ENCODE data around the gene GHRL. TPM values are rescaled to one million over a fixed set of nuclear protein-coding genes. Genes with fewer than 3 reads are reported as not detected.

The GHRL gene
- total RNA-seq, 1 experiment from 2014 or later: not detected

GRCh38 chr3:10319804-10320203, 27.1 kb upstream of the GHRL start:
- Histone ChIP-seq H3K79me2 (ENCODE audit: insufficient read depth, low read length) (peaks cover 40% of the 10 kb centered on the region), H3K36me3 (ENCODE audit: control insufficient read depth in 1 of 2, insufficient read depth in 2 of 2, low read length in 2 of 2) (peaks cover 28 to 37% of the 10 kb centered on the region in 2 experiments; a peak in 3 of 4 replicates), H3K9me3 (ENCODE audit: control insufficient read depth in 1 of 2, insufficient read depth in 1 of 2, low read depth in 1 of 2, low read length in 2 of 2) (no peaks in the 10 kb centered on the region), H3K4me2 (ENCODE audit: low read length) (peak overlapping the region; percentile 99), H2AFZ (ENCODE audit: low read depth, low read length, poor library complexity, severe bottlenecking) (no peak overlapping the region), H3K4me3 (replicated peaks in 1 of 2; ENCODE audit: low read depth in 1 of 2, low read length in 2 of 2) (peak overlapping the region; percentile 85 to 90), H3K9ac (ENCODE audit: low read length) (peak overlapping the region; percentile 85), H3K4me1 (ENCODE audit: control insufficient read depth in 1 of 2, insufficient read depth in 2 of 2, low read length in 2 of 2) (peaks cover 0 to 19% of the 10 kb centered on the region in 2 experiments; a peak in 2 of 4 replicates), H3K27me3 (ENCODE audit: insufficient read depth, low read length) (no peaks in the 10 kb centered on the region), H3K27ac (ENCODE audit: low read depth, low read length) (no peak overlapping the region), H3K9me2 (ENCODE audit: insufficient read depth) (no peaks in the 10 kb centered on the region), H4K20me1 (ENCODE audit: insufficient read depth) (0 out of 2 replicates have a peak, but pooled peaks cover 4% of the 10 kb centered on the region)
- BruUV-seq (replicated peaks): no TSS peak
- ChIA-PET POLR2A (no interaction called here), CTCF (no interaction called here), RAD21 (ENCODE audit: low non-redundant PET in 1 of 2, low total read pairs in 2 of 2, uncharacterized antibody in 2 of 2, unreplicated experiment in 2 of 2) (no interaction called here)
- intact Hi-C loops (cut with micrococcal nuclease): no loop called here
- ATAC-seq (no peak), DNase-seq (ENCODE audit: low read depth, low spot score) (no peak)
- TF ChIP-seq SRF (IDR thresholded peaks at IDR 0.05; ENCODE audit: low read depth) (no peak), EGR1 (IDR thresholded peaks at IDR 0.05; ENCODE audit: low read depth) (no peak), RAD21 (IDR thresholded peaks at IDR 0.05; ENCODE audit: low read depth) (no peak), SP1 (IDR thresholded peaks at IDR 0.05; ENCODE audit: low read depth) (no peak), EZH2 (IDR thresholded peaks at IDR 0.05) (no peak), POLR2A (IDR thresholded peaks at IDR 0.05; ENCODE audit: borderline replicate concordance, extremely low read depth, insufficient read depth, insufficient read length) (no peak)

GRCh38 chr3:10319251-10319650, 26.5 kb upstream of the GHRL start:
- H3K36me3 ChIP-seq (ENCODE audit: control insufficient read depth in 1 of 2, insufficient read depth in 2 of 2, low read length in 2 of 2): peaks cover 33 to 42% of the 10 kb centered on the region in 2 experiments; a peak in 3 of 4 replicates
- no peak overlapping the region for H2AFZ ChIP-seq (ENCODE audit: low read depth, low read length, poor library complexity, severe bottlenecking)
- CTCF ChIA-PET: no interaction called here
- peak overlapping the region; percentile 99 for H3K4me2 ChIP-seq (ENCODE audit: low read length)
- H3K27me3 ChIP-seq (ENCODE audit: insufficient read depth, low read length): no peaks in the 10 kb centered on the region
- POLR2A ChIA-PET: no interaction called here
- H4K20me1 ChIP-seq (ENCODE audit: insufficient read depth): 0 out of 2 replicates have a peak, but pooled peaks cover 4% of the 10 kb centered on the region
- no TSS peak for BruUV-seq (replicated peaks)
- peak overlapping the region; percentile 85 to 90 for H3K4me3 ChIP-seq (replicated peaks in 1 of 2; ENCODE audit: low read depth in 1 of 2, low read length in 2 of 2)
- ATAC-seq (no peak), DNase-seq (ENCODE audit: low read depth, low spot score) (no peak)
- intact Hi-C loops (cut with micrococcal nuclease): no loop called here
- no peak overlapping the region for H3K27ac ChIP-seq (ENCODE audit: low read depth, low read length)
- no peaks in the 10 kb centered on the region for H3K9me2 ChIP-seq (ENCODE audit: insufficient read depth)
- RAD21 ChIA-PET (ENCODE audit: low non-redundant PET in 1 of 2, low total read pairs in 2 of 2, uncharacterized antibody in 2 of 2, unreplicated experiment in 2 of 2): no interaction called here
- peaks cover 0 to 19% of the 10 kb centered on the region in 2 experiments; a peak in 2 of 4 replicates for H3K4me1 ChIP-seq (ENCODE audit: control insufficient read depth in 1 of 2, insufficient read depth in 2 of 2, low read length in 2 of 2)
- no peaks in the 10 kb centered on the region for H3K9me3 ChIP-seq (ENCODE audit: control insufficient read depth in 1 of 2, insufficient read depth in 1 of 2, low read depth in 1 of 2, low read length in 2 of 2)
- H3K9ac ChIP-seq (ENCODE audit: low read length): no peak overlapping the region
- H3K79me2 ChIP-seq (ENCODE audit: insufficient read depth, low read length): peaks cover 40% of the 10 kb centered on the region
- no peak for TF ChIP-seq SRF (IDR thresholded peaks at IDR 0.05; ENCODE audit: low read depth)
- TF ChIP-seq EGR1 (IDR thresholded peaks at IDR 0.05; ENCODE audit: low read depth): no peak
- no peak for TF ChIP-seq ZBTB33 (IDR thresholded peaks at IDR 0.05; ENCODE audit: extremely low read depth, insufficient replicate concordance, low read length)
- TF ChIP-seq REST (IDR thresholded peaks at IDR 0.05; ENCODE audit: low read depth): no peak
- no peak for TF ChIP-seq CBX3 (IDR thresholded peaks at IDR 0.05; ENCODE audit: low read depth)
- no peak for TF ChIP-seq ZFX (IDR thresholded peaks at IDR 0.05)
- no peak for TF ChIP-seq SP1 (IDR thresholded peaks at IDR 0.05; ENCODE audit: low read depth)
- no peak for TF ChIP-seq POLR2A (IDR thresholded peaks at IDR 0.05; ENCODE audit: borderline replicate concordance, extremely low read depth, insufficient read depth, insufficient read length)
- no peak for TF ChIP-seq YY1 (IDR thresholded peaks at IDR 0.05; ENCODE audit: extremely low read depth, insufficient replicate concordance, low read depth, low read length)
- no peak for TF ChIP-seq EZH2phosphoT487 (IDR thresholded peaks at IDR 0.05; ENCODE audit: borderline replicate concordance)

All from HCT116 (cell line).